Activated T-cell treated with anti-CD3 and anti-CD28 coated beads, Interleukin-2, amount 50 U/mL, for 72 hours (primary cell): ENCODE measurements around the gene MERTK. TPM values are rescaled to one million over a fixed set of nuclear protein-coding genes. Genes with fewer than 3 reads are reported as not detected.

Experiments
- ATAC-seq, 2 donors: fragments of 150-1000 bp; cut with Tn5 transposase; replicated peaks in 1 of 2; 2 replicates each; pipeline ENCODE4 v1.10.0; 2021; ENCODE audit warnings: moderate library complexity in 2 of 2, mild to moderate bottlenecking in 1 of 2
- DNase-seq, 2 donors: peaks; one replicate each; pipeline ENCODE4 v3.0.0; 2021 to 2022; ENCODE audit warnings: mixed read lengths in 1 of 2
- H3K27ac Mint-ChIP-seq: one replicate; pipeline ENCODE4 v1.8.0; 2022; ENCODE audit warnings: mild to moderate bottlenecking, moderate library complexity, mixed read lengths
- H3K27me3 Mint-ChIP-seq: one replicate; pipeline ENCODE4 v1.8.0; 2022; ENCODE audit warnings: low read depth, mixed read lengths
- H3K36me3 Mint-ChIP-seq, 2 donors: one replicate each; pipeline ENCODE4 v1.8.0; 2022; ENCODE audit warnings: mixed read lengths in 2 of 2, mild to moderate bottlenecking in 1 of 2; ENCODE audit not compliant: insufficient read depth in 2 of 2
- H3K4me1 Mint-ChIP-seq: one replicate; pipeline ENCODE4 v1.8.0; 2022; ENCODE audit warnings: low read depth, mixed read lengths
- H3K4me3 Mint-ChIP-seq, 2 donors: one replicate each; pipeline ENCODE4 v1.8.0; 2022; ENCODE audit warnings: mild to moderate bottlenecking in 2 of 2, mixed read lengths in 2 of 2, moderate library complexity in 2 of 2
- H3K9me3 Mint-ChIP-seq, 2 donors: one replicate each; pipeline ENCODE4 v1.8.0; 2022; ENCODE audit warnings: mixed read lengths in 2 of 2
- total RNA-seq, 2 donors: library from RNA; stranded (reverse); gene quantifications; one replicate each; pipeline ENCODE4 v1.2.3, GENCODE V29; 2022

Gene MERTK
- total RNA-seq, 2 donors from 2014 or later: 2.0 to 3.0 TPM

DNA sequence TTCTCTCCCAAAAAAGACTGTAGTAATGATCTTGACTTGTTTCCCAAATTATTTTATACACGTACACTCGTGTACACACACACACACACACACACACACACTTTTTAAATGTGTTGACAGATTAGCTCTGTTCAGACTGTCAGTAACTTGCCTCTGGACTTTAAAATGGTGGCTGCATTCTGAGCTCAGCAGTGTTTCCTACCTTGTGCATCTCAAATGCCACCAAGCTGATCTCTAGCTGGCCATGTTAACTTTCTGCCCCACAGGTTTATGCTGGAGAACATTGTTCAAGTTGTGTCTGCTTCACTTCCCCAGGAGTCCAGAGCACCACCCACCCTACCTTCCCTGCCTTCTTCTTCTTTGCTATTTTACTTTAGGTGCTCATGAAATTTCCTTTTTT lies 83.3 kb downstream of the MERTK start:
- Mint-ChIP-seq H3K27me3 (no peaks in the 10 kb centered on the region), H3K4me3 (no peak overlapping the region), H3K27ac (no peak overlapping the region), H3K9me3 (peaks cover 7 to 11% of the 10 kb centered on the region in 2 donors), H3K4me1 (peaks cover 40% of the 10 kb centered on the region), H3K36me3 (peaks cover 7 to 10% of the 10 kb centered on the region in 2 donors)
- no peak for ATAC-seq
- no peak for DNase-seq

DNA sequence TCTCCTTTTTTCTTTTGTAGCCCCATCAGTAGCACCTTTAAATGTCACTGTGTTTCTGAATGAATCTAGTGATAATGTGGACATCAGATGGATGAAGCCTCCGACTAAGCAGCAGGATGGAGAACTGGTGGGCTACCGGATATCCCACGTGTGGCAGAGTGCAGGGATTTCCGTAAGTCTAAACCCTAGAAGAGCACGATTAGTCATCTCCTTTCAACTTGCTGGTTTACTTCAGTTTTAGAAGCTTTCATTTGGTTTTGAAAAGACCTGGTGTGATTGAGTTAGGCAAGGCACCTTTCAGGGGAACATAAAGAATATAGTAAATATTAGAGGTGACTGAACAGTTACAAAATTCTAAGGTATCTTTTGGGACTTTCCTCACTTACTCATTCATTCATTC lies 84.4 kb downstream of the MERTK start:
- Mint-ChIP-seq H3K27ac (peak overlapping the region; percentile 87), H3K9me3 (peaks cover under 1 to 1% of the 10 kb centered on the region in 2 donors), H3K4me3 (peak overlapping the region; percentile 48 to 68), H3K36me3 (peaks cover under 1 to 2% of the 10 kb centered on the region in 2 donors), H3K27me3 (no peaks in the 10 kb centered on the region), H3K4me1 (peaks cover 40% of the 10 kb centered on the region)
- DNase-seq: peak; percentile 53 to 64
- peak; percentile 93 to 95 for ATAC-seq

DNA sequence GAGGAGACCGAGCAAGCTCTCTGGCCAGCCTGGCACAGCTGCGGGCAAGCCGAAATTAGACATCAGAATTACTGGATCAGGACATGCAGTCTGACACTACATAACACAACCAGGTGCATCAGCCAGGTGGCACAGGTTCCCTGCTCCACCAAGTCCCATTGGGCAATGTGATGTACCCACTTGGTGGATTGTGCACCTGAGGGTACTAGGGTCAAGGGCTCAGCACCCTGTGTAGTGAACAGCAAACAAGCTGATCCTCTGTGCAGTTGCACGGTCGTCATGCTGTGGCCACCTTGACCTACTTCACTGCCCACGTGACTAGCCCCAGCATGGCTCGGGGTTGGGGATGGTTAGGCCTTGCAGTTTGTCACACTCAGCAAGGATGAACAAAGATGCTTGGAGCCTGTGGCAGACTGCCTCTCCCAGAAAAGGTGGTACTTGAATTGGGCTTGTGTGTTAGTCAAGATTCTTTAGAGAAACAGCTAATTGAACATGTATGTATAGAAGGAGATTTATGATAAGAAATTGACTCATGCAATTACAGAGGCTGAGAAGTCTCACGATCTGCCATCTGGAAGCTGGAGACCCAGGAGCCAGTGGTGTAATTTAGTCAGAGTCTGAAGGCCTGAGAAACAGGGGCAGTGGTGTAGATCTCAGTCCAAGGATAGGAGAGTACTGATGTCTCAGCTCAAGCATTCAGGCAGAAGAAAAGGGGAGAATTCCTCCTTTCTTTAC lies 85.2 kb downstream of the MERTK start:
- no peaks in the 10 kb centered on the region for H3K9me3 Mint-ChIP-seq
- H3K27ac Mint-ChIP-seq: peak overlapping the region; percentile 87
- peaks cover 45% of the 10 kb centered on the region for H3K4me1 Mint-ChIP-seq
- H3K4me3 Mint-ChIP-seq: peak overlapping the region; percentile 19 to 68
- ATAC-seq (peak in 1 of 2 donors; percentile 2), DNase-seq (no peak)
- no peaks in the 10 kb centered on the region for H3K36me3 Mint-ChIP-seq
- no peaks in the 10 kb centered on the region for H3K27me3 Mint-ChIP-seq

DNA sequence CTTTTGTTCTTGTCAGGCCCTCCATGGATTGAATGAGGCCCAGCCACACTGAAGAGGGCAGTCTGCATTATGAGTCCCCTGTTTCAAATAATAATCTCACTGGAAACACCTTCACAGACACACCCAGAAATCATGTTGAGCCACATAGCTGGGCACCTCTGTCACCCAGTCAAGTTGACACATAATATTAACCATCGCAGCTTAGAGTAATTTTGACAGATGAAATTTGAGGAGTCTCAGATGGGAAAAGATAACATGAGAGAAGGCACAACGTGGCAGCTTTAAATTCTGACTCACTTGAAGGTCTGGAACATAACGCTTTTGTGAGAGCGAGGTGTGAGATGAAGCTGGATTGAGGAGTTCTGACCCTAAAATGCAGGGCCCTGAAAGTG lies 85.8 kb downstream of the MERTK start:
- Mint-ChIP-seq H3K4me1 (peaks cover 51% of the 10 kb centered on the region), H3K36me3 (no peaks in the 10 kb centered on the region), H3K4me3 (no peak overlapping the region), H3K27ac (no peak overlapping the region), H3K27me3 (no peaks in the 10 kb centered on the region), H3K9me3 (no peaks in the 10 kb centered on the region)
- DNase-seq (no peak), ATAC-seq (no peak)

DNA sequence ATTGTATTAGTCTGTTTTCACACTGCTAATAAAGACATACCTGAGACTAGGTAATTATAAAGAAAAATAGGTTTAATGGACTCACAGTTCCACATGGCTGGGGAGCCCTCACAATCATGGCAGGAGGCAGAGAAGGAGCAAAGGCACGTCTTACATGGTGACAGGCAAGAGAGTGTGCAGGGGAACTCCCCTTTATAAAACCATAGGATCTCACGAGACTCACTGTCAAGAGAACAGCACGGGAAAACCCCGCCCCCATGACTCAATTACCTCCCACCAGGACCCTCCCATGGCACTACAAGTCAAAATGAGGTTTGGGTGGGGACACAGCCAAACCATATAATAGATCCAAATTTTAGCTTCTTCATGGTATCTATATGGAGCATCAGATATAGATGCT lies 87.1 kb downstream of the MERTK start:
- no peak for ATAC-seq

DNA sequence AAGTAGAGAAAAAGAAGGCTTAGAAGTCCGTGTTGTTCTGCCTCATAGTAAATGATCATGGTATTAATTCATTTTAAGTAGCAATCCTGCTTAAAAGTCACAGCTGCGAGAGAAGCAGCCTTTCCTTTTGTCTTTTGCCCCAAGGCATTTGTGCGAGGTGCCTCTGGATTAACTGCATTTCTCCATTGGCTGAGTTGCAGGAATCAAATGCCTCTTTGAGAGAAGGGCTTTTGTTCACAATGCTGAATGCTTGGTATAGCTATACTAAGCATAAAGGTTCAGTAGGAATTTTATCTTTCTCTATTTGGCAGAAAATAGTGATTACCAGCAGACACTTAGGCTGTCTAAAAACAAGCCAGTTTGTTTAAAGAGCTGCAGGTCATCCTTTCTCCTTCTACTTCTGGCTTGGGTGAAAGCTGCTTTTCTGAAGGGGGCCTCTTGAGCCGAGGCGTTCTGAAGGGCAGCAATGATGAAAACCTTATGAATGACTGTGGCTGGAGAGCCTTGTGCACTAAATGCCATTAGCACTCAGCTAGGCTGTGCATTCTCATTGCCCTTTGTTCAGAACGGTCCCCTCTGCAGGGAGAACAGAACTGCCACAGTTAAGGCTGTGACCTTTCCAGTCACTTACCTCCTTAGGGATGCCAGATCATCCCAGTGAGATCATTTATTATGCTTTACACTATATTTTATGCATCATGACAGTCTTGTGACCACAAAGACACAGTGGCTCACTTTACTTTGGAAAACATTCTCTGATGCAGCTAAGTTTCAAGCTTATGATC lies 87.9 kb downstream of the MERTK start:
- Mint-ChIP-seq H3K4me1 (peaks cover 54% of the 10 kb centered on the region), H3K27ac (no peak overlapping the region), H3K27me3 (no peaks in the 10 kb centered on the region), H3K4me3 (no peak overlapping the region), H3K9me3 (no peaks in the 10 kb centered on the region), H3K36me3 (no peaks in the 10 kb centered on the region)
- no peak for ATAC-seq
- DNase-seq: no peak

More for the DNA sequence above, 87.1 kb downstream of the MERTK start:
- H3K27me3 Mint-ChIP-seq: no peaks in the 10 kb centered on the region
- DNase-seq: no peak
- H3K9me3 Mint-ChIP-seq: no peaks in the 10 kb centered on the region
- no peak overlapping the region for H3K27ac Mint-ChIP-seq
- no peaks in the 10 kb centered on the region for H3K36me3 Mint-ChIP-seq
- H3K4me3 Mint-ChIP-seq: no peak overlapping the region
- H3K4me1 Mint-ChIP-seq: peaks cover 54% of the 10 kb centered on the region

DNA sequence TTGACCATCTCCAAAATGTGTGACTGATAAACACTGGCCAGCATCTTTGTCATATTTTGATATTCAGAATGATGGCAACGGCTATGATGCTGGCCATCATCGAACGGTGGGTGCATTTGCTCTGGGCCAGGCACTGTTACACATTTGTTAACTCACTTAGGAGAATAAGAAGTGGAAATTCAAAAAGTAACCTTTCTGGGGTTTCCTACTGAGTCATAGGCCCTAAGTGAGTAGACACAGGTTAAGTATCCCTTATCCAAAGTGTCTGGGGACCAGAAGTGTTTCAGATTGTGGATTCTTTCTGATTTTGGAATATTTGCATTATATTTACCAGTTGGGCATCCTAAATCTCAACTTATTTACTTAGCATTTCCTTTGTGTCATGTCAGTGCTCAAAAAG lies 92.0 kb downstream of the MERTK start:
- no peak overlapping the region for H3K27ac Mint-ChIP-seq
- H3K4me1 Mint-ChIP-seq: peaks cover 17% of the 10 kb centered on the region
- no peaks in the 10 kb centered on the region for H3K9me3 Mint-ChIP-seq
- DNase-seq: no peak
- ATAC-seq: peak; percentile 55 to 67
- H3K27me3 Mint-ChIP-seq: no peaks in the 10 kb centered on the region
- H3K36me3 Mint-ChIP-seq: no peaks in the 10 kb centered on the region
- no peak overlapping the region for H3K4me3 Mint-ChIP-seq

DNA sequence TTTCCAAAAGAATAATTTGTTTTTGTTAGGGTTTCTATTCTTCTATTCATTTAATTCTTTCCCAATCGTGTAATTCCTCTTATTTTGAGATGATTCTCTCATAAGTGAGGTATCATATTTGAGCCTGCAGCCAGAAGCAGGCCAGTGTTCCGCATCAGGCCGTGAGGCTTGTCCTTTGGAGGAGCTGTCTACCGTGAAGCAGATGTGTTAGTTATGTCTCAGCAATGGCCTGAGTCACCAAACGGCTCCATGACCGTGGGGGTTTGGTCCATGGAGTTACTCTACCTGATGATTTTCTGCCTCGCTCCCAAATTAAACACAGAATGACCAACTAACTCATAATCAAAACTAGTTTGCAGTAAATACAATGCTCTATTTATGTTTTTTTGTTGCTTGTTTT lies 92.4 kb downstream of the MERTK start:
- peaks cover 14% of the 10 kb centered on the region for H3K4me1 Mint-ChIP-seq
- H3K4me3 Mint-ChIP-seq: no peak overlapping the region
- no peaks in the 10 kb centered on the region for H3K9me3 Mint-ChIP-seq
- no peak overlapping the region for H3K27ac Mint-ChIP-seq
- no peaks in the 10 kb centered on the region for H3K27me3 Mint-ChIP-seq
- no peaks in the 10 kb centered on the region for H3K36me3 Mint-ChIP-seq
- no peak for DNase-seq
- ATAC-seq: no peak

DNA sequence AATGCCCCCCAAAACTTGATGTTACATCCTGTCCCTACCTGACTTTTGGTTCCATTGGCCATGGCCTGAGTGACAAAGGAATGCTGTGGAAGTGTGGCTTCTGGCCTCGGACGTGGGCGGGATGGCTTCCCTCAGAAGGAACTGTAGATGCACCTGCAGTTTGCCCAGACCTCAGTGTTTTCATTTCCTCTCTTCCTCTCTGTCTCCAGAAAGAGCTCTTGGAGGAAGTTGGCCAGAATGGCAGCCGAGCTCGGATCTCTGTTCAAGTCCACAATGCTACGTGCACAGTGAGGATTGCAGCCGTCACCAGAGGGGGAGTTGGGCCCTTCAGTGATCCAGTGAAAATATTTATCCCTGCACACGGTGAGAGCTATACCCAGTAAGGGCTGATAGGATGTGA lies 95.6 kb downstream of the MERTK start:
- ATAC-seq (no peak), DNase-seq (no peak)
- Mint-ChIP-seq H3K4me3 (no peak overlapping the region), H3K9me3 (no peaks in the 10 kb centered on the region), H3K4me1 (peaks cover 5% of the 10 kb centered on the region), H3K27ac (no peak overlapping the region), H3K36me3 (no peaks in the 10 kb centered on the region), H3K27me3 (no peaks in the 10 kb centered on the region)

DNA sequence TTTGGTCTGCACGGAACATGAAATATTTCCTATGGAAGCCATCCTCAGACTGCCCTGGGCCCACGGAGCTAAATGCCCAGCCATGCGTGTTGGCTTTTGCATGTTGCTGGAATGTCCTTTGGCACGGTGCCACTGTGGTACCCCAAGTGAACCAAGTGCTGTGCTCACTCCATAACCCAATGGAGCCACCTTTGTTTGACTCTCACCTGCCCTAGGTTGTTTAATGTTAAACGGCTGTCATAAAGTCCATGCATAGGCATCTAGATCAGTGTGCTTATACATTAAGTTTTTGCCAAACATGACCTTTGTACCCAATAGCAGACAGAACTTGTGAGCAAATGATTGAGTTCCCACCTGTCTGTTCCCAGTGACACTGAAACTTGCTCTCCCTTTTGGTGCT lies 96.7 kb downstream of the MERTK start:
- Mint-ChIP-seq H3K4me3 (no peak overlapping the region), H3K4me1 (no peaks in the 10 kb centered on the region), H3K27ac (no peak overlapping the region), H3K27me3 (no peaks in the 10 kb centered on the region), H3K9me3 (peaks cover 0 to 2% of the 10 kb centered on the region in 2 donors), H3K36me3 (no peaks in the 10 kb centered on the region)
- DNase-seq (no peak), ATAC-seq (no peak)

DNA sequence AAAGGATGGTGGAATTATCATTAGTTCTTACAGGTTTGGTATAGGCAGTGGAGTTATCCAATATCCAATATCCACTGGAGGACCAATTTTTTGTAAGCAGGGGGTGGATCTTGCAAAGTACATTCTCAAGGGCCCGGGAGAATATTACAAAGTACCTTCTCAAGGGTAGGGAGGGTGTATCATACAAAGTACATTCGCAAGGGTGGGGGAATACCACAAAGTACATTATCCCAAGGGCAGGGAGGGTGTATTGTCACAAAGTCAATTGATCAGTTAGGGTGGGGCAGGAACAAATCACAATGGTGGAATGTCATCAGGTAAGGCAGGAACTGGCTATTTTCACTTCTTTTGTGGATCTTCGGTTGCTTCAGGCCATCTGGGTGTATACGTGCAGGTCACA lies 101.4 kb downstream of the MERTK start:
- DNase-seq: no peak
- H3K36me3 Mint-ChIP-seq: peaks cover 0 to 1% of the 10 kb centered on the region in 2 donors
- ATAC-seq: no peak
- H3K4me1 Mint-ChIP-seq: peaks cover 9% of the 10 kb centered on the region
- no peak overlapping the region for H3K4me3 Mint-ChIP-seq
- peaks cover 2 to 3% of the 10 kb centered on the region in 2 donors for H3K9me3 Mint-ChIP-seq
- H3K27ac Mint-ChIP-seq: no peak overlapping the region
- H3K27me3 Mint-ChIP-seq: no peaks in the 10 kb centered on the region

DNA sequence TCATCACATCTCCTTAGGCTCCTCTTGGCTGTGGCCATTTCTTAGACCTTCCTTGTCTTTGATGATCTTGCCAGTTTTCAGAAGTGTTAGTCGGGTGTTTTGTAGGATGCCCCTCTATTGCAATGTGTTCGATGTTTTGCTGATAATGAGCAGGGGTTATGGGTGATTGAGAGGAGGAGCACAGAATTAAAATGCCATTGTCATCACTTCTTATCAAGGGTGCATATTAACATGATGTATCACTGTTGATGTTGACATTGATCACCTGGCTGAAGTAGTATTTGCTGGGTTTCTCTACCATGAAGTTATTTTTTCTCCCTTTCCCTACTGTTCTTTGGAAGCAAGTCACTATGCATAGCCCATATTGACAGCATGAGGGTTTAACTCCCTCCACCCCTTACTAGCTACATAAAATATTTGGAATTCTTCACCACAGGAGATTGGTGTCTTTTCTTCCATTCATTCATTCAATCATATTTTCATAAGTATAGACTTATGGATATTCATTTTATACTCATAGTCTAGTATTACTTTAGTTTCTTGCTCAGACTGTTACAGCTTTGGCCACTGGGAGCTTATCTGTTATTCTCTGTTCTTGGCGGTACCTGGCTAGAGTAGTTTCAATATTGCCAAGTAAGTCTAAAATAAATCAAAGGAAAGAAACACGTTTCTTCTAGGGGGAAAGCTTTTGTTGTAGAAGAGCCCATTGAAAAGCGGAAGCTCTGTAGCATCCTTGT lies 102.2 kb downstream of the MERTK start:
- H3K4me3 Mint-ChIP-seq: no peak overlapping the region
- H3K27me3 Mint-ChIP-seq: no peaks in the 10 kb centered on the region
- no peak for ATAC-seq
- H3K27ac Mint-ChIP-seq: no peak overlapping the region
- peaks cover 2 to 3% of the 10 kb centered on the region in 2 donors for H3K9me3 Mint-ChIP-seq
- peaks cover 9% of the 10 kb centered on the region for H3K4me1 Mint-ChIP-seq
- no peak for DNase-seq
- peaks cover 0 to 1% of the 10 kb centered on the region in 2 donors for H3K36me3 Mint-ChIP-seq

DNA sequence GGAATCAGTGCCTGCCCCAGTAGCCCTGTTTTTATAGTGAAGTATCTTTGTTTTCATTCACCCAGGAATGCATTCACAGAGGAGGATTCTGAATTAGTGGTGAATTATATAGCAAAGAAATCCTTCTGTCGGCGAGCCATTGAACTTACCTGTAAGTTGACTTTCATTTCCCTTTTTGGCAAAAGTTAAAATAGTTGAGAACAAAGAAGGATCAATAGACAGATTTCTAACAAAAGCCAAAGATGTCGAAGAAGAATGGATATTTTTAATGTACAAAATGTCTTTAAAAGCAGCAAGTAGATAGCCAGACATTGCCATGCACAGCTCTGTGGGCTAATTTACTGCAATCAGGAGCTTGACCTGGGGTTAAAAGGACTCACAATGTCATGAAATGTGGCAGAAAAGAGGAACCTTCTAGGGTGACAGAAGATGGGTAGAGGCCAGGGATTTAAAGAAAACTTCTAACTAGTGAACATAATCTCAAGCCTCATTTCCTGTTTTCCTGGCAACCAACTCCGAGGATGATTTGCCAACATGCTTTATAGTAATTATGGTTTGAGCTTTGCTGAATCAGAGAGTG lies 102.8 kb downstream of the MERTK start:
- no peak for ATAC-seq
- Mint-ChIP-seq H3K27me3 (no peaks in the 10 kb centered on the region), H3K36me3 (peaks cover 0 to 1% of the 10 kb centered on the region in 2 donors), H3K27ac (no peak overlapping the region), H3K9me3 (peaks cover 2 to 3% of the 10 kb centered on the region in 2 donors), H3K4me1 (peaks cover 9% of the 10 kb centered on the region), H3K4me3 (peak overlapping the region in 1 of 2 donors; percentile 21)
- DNase-seq: no peak
